T-helper 2 cell (primary cell): ENCODE measurements around the gene SEL1L2.

Experiments used
- DNase-seq, 5 experiments: peaks; one replicate each; pipeline versions ENCODE4 v3.0.0 to v3.0.0-alpha.2; 2012 to 2022

SEL1L2 gene

DNA sequence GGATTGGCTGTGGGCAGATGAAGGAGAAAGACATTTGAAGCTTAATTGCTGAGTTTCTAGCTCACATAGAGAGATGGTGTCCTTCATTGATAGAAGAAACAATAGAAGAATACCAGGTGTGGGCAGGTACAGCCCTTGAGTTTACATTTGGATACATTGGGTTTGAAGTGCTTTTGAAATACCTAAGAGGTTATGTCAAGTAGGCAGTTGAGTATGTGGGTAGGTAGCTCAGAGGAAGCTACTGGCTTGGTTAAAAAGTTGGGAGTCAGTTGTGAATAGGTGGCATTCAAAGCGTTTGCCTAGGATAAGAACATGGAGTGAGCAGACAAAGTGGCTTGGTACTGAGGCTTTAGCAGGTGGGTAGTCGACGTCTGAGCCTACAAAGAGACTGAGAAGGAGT lies 180.6 kb downstream of the SEL1L2 start:
- no peak for DNase-seq

DNA sequence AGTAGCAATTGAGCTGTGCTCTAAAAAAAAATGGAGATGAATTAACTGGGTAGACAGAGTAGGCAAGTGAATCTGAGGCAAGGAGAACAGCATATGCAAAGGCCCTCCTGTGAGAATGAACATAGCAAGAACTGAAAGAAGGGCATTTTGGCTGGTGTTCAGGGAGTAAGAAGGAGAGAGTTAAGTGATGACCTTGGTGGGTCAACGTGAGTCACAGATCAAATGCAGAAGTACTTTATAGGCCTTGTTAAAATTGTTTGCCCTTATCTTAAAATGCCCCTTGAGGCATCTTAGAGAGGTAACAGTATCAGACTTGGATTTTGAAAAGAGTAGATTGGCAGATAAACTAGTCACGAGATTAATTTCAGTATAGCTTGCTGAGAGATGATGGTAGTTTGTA lies 181.0 kb downstream of the SEL1L2 start:
- no peak for DNase-seq

DNA sequence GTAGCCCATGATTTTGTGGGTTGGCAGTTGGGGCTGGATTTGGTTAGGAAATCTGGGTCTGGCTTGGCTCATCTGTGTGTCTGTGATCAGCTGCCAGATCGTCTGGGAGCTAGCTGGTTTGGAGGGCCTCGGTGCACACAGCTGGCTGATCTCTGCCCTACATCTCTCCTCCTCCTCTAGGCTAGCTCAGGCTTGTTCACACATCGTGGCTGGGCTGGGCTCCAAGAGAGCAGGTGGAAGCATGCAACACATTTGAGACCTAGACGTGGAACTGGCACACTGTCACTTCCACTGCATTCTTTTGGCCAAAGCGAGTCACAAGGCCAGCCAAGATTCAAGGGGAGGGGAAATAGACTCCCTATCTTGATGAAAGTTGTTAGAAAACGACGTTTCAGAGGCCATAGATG lies 189.7 kb downstream of the SEL1L2 start:
- DNase-seq = no peak

DNA sequence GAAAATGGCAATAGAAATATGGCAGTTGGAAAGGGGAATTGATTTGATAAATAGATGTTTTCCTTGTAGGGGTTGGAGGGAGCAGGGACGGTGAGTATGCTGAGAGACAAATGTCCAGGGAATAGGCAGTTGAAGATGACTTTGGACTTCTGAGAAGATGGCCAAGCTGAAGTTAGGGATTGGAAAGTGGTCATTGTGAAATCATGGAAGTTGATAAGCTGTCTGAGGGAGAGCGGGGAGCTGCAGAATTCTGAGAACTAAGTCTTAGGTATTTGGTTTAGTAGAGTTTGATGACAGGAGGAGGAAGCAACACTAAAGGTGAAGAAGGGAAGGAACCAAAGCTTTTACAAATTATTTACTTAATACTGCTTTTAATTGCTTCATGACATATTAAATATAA lies 190.4 kb downstream of the SEL1L2 start:
- DNase-seq = no peak
